Calu3 (cell line): ENCODE results near the gene RALGPS1. TPM values are rescaled to one million over a fixed set of nuclear protein-coding genes. Genes with fewer than 3 reads are reported as not detected.

ENCODE experiments used
- BruUV-seq: library from RNA; stranded (reverse); fragments of 400-500 nt; replicated peaks from 2 replicates; lab custom pipeline; 2021; lab: Mats Ljungman, UMichigan
- CTCF ChIA-PET: fragments of 300-600 bp; sonication (Branson Sonifier 250); formaldehyde crosslinking; loops from one replicate; lab custom pipeline; 2022; ENCODE audit warnings: antibody characterized with exemption; lab: Charles Lee
- DNase-seq: peaks from one replicate; pipeline ENCODE4 v3.0.0; 2022
- H3K27ac Mint-ChIP-seq: one replicate; pipeline ENCODE4 v1.8.0; 2022; ENCODE audit warnings: mixed read lengths; ENCODE audit not compliant: unreplicated experiment
- H3K27me3 Mint-ChIP-seq: one replicate; pipeline ENCODE4 v1.8.0; 2022; ENCODE audit warnings: mixed read lengths; ENCODE audit not compliant: unreplicated experiment
- H3K36me3 Mint-ChIP-seq: one replicate; pipeline ENCODE4 v1.8.0; 2022; ENCODE audit warnings: mild to moderate bottlenecking, moderate library complexity, mixed read lengths; ENCODE audit not compliant: insufficient read depth, unreplicated experiment
- H3K4me1 Mint-ChIP-seq: one replicate; pipeline ENCODE4 v1.8.0; 2022; ENCODE audit warnings: mild to moderate bottlenecking, low read depth, mixed read lengths; ENCODE audit not compliant: unreplicated experiment
- H3K4me3 Mint-ChIP-seq: one replicate; pipeline ENCODE4 v1.8.0; 2022; ENCODE audit warnings: mild to moderate bottlenecking, low read depth, moderate library complexity, mixed read lengths; ENCODE audit not compliant: unreplicated experiment
- H3K9me3 Mint-ChIP-seq: one replicate; pipeline ENCODE4 v1.8.0; 2022; ENCODE audit warnings: low read depth, mixed read lengths; ENCODE audit not compliant: unreplicated experiment
- CTCF ChIP-seq: fragments of 200-600 bp; IDR thresholded peaks from one replicate; pipeline ENCODE4 v1.8.0; 2022; ENCODE audit warnings: antibody characterized with exemption; ENCODE audit not compliant: unreplicated experiment
- intact Hi-C: fragments of 100-400 bp; cut with micrococcal nuclease; formaldehyde crosslinking; loops from one replicate; pipeline ENCODE4 v1.10.0; 2022; ENCODE audit not compliant: unreplicated experiment
- total RNA-seq: library from RNA; stranded (reverse); gene quantifications from 2 replicates; pipeline ENCODE4 v1.2.3, GENCODE V29; 2022

Gene RALGPS1
- total RNA-seq, 1 experiment from 2014 or later = 8.3 TPM

- no peak for DNase-seq
- Mint-ChIP-seq H3K27me3 (no peaks in the 10 kb centered on the region), H3K36me3 (no peaks in the 10 kb centered on the region), H3K4me3 (no peak overlapping the region), H3K9me3 (no peaks in the 10 kb centered on the region), H3K27ac (no peak overlapping the region), H3K4me1 (no peaks in the 10 kb centered on the region)
- no TSS peak for BruUV-seq
- no peak for TF ChIP-seq CTCF
- intact Hi-C loops = no loop called here
- CTCF ChIA-PET = no interaction called here
Measured at GRCh38 chr9:127090341-127090985, 175.9 kb downstream of the RALGPS1 start.

- H3K4me3 Mint-ChIP-seq = no peak overlapping the region
- TF ChIP-seq CTCF = no peak
- no peaks in the 10 kb centered on the region for H3K27me3 Mint-ChIP-seq
- no peak for DNase-seq
- BruUV-seq = no TSS peak
- CTCF ChIA-PET = no interaction called here
- H3K9me3 Mint-ChIP-seq = no peaks in the 10 kb centered on the region
- no peaks in the 10 kb centered on the region for H3K36me3 Mint-ChIP-seq
- intact Hi-C loops = no loop called here
- H3K27ac Mint-ChIP-seq = no peak overlapping the region
- no peaks in the 10 kb centered on the region for H3K4me1 Mint-ChIP-seq
Measured at GRCh38 chr9:127091526-127091925, 176.9 kb downstream of the RALGPS1 start.

GRCh38 chr9:127092041-127092608 lies 177.5 kb downstream of the RALGPS1 start:
- Mint-ChIP-seq H3K27me3 (no peaks in the 10 kb centered on the region), H3K9me3 (no peaks in the 10 kb centered on the region), H3K4me1 (no peaks in the 10 kb centered on the region), H3K4me3 (no peak overlapping the region), H3K36me3 (no peaks in the 10 kb centered on the region), H3K27ac (no peak overlapping the region)
- no peak for DNase-seq
- intact Hi-C loops = no loop called here
- no TSS peak for BruUV-seq
- no peak for TF ChIP-seq CTCF
- CTCF ChIA-PET = no interaction called here

GRCh38 chr9:127093319-127094020 lies 178.9 kb downstream of the RALGPS1 start:
- intact Hi-C loops = no loop called here
- H3K27me3 Mint-ChIP-seq = no peaks in the 10 kb centered on the region
- H3K9me3 Mint-ChIP-seq = no peaks in the 10 kb centered on the region
- no peak for DNase-seq
- H3K27ac Mint-ChIP-seq = no peak overlapping the region
- no TSS peak for BruUV-seq
- no peak overlapping the region for H3K4me3 Mint-ChIP-seq
- no peaks in the 10 kb centered on the region for H3K36me3 Mint-ChIP-seq
- TF ChIP-seq CTCF = no peak
- CTCF ChIA-PET = no interaction called here
- no peaks in the 10 kb centered on the region for H3K4me1 Mint-ChIP-seq
